Measurements from ENCODE around the gene TOM1.

The TOM1 gene

GRCh38 chr22:35348026-35348590 is 48.4 kb downstream of the TOM1 start:
- no peak for TF ChIP-seq CTCF (IDR thresholded peaks at IDR 0.05; ENCODE audit: extremely low read depth, missing control alignments)
- no peak for DNase-seq (ENCODE audit: low spot score)

GRCh38 chr22:35348703-35349102 is 49.0 kb downstream of the TOM1 start:
- TF ChIP-seq CTCF (IDR thresholded peaks at IDR 0.05; ENCODE audit: extremely low read depth, missing control alignments), result no peak
- DNase-seq (ENCODE audit: low spot score), result no peak

GRCh38 chr22:35349368-35349703 is 49.6 kb downstream of the TOM1 start:
- no peak for DNase-seq (ENCODE audit: low spot score)
- TF ChIP-seq CTCF (IDR thresholded peaks at IDR 0.05; ENCODE audit: extremely low read depth, missing control alignments), result no peak

DNA sequence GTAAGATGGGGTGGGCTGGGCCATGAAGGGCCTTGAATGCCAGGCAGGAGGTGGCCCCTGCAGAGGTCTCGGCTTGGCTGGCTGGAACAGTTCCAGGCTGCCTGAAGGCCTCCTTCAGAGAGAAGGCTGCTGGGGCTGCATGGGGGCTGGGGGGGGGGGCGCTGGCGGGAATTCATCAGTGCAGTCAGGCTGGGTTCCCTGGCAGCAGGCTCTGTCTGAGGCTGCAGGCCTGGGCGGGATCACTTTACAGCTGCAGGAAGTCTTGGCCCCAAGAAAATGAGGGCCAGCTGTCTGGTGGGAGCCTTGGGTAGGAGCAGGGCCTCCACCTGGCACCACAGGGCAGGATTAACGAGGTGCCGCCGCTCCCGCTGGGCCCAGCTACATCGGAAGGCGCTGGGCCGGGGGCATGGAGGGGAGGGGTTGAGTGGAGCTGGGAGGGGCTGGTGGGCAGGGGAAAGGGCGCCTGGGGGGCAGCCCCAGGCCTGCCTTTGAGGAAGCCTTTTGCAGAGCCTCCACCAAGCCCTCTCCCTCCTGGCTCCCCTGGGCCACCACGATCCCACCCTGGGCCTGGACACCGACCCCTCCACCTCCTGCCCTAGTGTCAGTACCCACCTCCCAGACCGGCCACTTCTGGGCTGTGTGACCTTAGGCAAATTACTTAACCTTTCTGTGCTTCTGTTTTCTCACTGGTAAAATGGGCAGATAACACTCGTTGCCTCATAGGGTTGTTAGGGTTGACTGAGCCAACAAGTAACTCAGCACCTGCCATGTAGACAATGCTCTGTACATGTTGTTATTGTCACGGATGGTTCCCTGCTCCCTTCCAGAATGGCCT is 50.2 kb downstream of the TOM1 start:
- no peak for TF ChIP-seq CTCF (IDR thresholded peaks at IDR 0.05; ENCODE audit: extremely low read depth, missing control alignments)
- DNase-seq (ENCODE audit: low spot score), result no peak

DNA sequence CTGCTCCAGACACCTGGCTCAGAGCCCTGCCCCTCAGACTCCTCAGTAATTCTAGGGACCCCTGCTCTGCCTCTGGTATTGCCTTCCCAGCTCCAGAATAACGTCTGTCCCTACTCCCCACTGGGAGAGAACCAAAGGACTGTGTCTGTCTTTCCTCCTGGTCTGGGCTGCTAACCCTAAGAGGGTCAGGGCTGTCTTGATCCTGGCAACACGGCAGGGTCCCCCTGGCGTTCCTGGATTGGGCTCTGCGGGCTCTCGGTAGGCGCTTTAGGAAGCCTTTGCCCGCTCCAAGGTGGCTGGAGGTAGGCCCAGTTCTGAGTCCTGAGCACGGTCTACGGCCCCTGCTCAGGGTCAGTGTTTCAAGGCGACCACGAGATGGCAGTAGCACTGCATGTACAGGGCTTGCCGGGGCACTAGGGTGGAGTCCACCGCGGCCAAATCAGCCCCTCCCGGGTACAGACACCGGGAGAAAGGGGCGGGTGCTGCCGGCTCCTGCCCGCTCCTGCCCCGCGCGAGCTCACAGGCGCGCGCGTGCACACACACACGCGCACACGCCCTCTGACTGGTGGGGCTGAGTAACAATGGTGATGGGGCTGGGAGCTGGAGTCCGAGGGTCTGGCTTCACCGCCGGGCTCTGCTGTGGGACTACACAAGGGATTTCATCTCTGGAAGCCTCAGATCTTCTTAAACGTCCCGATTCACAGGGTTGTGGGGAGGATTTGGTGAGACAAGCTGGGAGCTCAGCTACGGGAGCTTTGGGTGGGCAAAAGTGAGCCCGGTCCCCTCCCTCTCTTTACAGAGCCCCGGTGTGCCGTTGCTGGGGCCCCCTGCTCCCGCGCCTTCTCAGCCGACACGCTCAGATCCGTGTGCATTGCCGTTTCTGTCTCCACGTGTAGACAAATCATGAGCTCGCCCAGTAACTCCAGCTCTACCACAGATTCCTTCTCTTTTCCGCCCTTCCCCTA is 51.1 kb downstream of the TOM1 start:
- DNase-seq (ENCODE audit: low spot score), result peak; percentile 93
- TF ChIP-seq CTCF (IDR thresholded peaks at IDR 0.05; ENCODE audit: extremely low read depth, missing control alignments), result peak; percentile 73

DNA sequence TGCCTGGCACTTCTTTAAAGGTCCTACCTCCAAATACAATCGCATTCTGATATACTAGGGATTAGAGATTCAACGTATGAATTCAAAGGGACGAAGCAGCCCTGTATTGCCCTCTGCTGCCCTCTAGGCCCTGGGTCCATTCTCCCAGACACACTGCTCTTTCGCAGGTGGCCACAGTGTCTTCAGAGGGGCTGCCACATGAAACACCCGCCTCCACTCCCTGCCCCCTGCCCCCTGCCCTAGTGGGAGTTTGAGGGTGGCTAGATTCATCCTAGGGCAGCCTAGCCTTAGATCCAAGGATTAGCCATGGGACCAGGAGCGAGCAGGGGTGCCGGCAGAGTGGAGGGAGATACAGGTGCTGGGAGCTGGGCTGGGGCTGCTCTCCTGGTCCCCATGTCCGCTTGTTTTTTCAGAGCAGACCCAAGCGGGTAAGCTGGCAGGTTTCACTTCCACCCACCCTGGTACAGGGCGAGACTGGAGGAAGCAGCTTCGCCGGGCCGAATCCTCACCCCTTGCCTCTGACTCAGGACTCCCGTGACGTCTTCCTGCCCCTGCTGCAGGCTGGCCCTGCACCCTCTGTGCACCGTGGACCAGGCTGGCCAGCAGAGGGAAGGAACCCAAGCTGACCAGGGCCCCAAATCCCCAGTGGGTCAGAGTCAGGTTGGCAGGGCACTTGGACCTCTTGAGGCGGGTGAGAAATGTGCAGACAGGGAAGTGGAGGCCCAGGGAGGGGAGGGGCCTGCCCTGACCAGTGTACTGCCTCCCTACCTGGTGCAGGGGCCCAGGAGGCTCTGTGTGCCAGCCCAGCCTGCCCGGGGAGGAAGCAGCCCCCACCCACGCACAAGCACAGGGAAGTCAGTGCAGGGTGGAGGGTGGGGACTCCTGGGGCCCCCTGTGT is 52.8 kb downstream of the TOM1 start:
- TF ChIP-seq CTCF (IDR thresholded peaks at IDR 0.05; ENCODE audit: extremely low read depth, missing control alignments), result peak; percentile 36
- no peak for DNase-seq (ENCODE audit: low spot score)
